Parathyroid adenoma (tissue), 2 donors: ENCODE results near the gene HSD17B2.

Experiments used
- H2AFZ ChIP-seq: fragments of 300-600 bp; sonication (generic); one replicate; pipeline ENCODE4 v1.7.0; 2017; ENCODE audit warnings: antibody characterized with exemption, mild to moderate bottlenecking
- H3K27ac ChIP-seq: fragments of 300-600 bp; sonication (generic); one replicate; pipeline ENCODE4 v1.7.0; 2017
- H3K27me3 ChIP-seq: fragments of 300-600 bp; sonication (generic); one replicate; pipeline ENCODE4 v1.7.0; 2017; ENCODE audit warnings: low read length; ENCODE audit not compliant: control insufficient read depth, insufficient read depth
- H3K36me3 ChIP-seq: fragments of 300-600 bp; sonication (generic); one replicate; pipeline ENCODE4 v1.7.0; 2017; ENCODE audit warnings: low read length; ENCODE audit not compliant: control insufficient read depth, insufficient read depth
- H3K4me1 ChIP-seq: fragments of 300-600 bp; sonication (generic); one replicate; pipeline ENCODE4 v1.7.0; 2017; ENCODE audit warnings: control low read depth
- H3K4me2 ChIP-seq: fragments of 300-600 bp; sonication (generic); one replicate; pipeline ENCODE4 v1.7.0; 2017; ENCODE audit warnings: low read length
- H3K4me3 ChIP-seq: fragments of 300-600 bp; sonication (generic); one replicate; pipeline ENCODE4 v1.7.0; 2017; ENCODE audit warnings: low read depth, low read length
- H3K79me2 ChIP-seq: fragments of 300-600 bp; sonication (generic); one replicate; pipeline ENCODE4 v1.7.0; 2017; ENCODE audit warnings: control low read depth
- H3K9ac ChIP-seq: fragments of 300-600 bp; sonication (generic); one replicate; pipeline ENCODE4 v1.7.0; 2017; ENCODE audit warnings: mild to moderate bottlenecking
- H3K9me3 ChIP-seq: fragments of 300-600 bp; sonication (generic); one replicate; pipeline ENCODE4 v1.7.0; 2017; ENCODE audit warnings: low read length; ENCODE audit not compliant: control insufficient read depth
- TF ChIP-seq, protein P1 (sequence below): fragments of 300-600 bp; sonication (generic); IDR thresholded peaks from one replicate; pipeline ENCODE4 v1.7.0; 2017; ENCODE audit warnings: antibody characterized with exemption, mild to moderate bottlenecking
- donor health status: primary hyperparathyroidism.

HSD17B2 gene

GRCh38 chr16:82074019-82074558 lies 39.0 kb downstream of the HSD17B2 start:
- TF ChIP-seq, protein P1, sequence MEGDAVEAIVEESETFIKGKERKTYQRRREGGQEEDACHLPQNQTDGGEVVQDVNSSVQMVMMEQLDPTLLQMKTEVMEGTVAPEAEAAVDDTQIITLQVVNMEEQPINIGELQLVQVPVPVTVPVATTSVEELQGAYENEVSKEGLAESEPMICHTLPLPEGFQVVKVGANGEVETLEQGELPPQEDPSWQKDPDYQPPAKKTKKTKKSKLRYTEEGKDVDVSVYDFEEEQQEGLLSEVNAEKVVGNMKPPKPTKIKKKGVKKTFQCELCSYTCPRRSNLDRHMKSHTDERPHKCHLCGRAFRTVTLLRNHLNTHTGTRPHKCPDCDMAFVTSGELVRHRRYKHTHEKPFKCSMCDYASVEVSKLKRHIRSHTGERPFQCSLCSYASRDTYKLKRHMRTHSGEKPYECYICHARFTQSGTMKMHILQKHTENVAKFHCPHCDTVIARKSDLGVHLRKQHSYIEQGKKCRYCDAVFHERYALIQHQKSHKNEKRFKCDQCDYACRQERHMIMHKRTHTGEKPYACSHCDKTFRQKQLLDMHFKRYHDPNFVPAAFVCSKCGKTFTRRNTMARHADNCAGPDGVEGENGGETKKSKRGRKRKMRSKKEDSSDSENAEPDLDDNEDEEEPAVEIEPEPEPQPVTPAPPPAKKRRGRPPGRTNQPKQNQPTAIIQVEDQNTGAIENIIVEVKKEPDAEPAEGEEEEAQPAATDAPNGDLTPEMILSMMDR: no peak
- no peaks in the 10 kb centered on the region for H3K9me3 ChIP-seq
- H3K4me2 ChIP-seq: no peak overlapping the region
- no peak overlapping the region for H3K27ac ChIP-seq
- H3K9ac ChIP-seq: no peak overlapping the region
- no peaks in the 10 kb centered on the region for H3K79me2 ChIP-seq
- no peaks in the 10 kb centered on the region for H3K36me3 ChIP-seq
- H2AFZ ChIP-seq: no peak overlapping the region
- no peaks in the 10 kb centered on the region for H3K4me1 ChIP-seq
- no peaks in the 10 kb centered on the region for H3K27me3 ChIP-seq
- H3K4me3 ChIP-seq: no peak overlapping the region

DNA sequence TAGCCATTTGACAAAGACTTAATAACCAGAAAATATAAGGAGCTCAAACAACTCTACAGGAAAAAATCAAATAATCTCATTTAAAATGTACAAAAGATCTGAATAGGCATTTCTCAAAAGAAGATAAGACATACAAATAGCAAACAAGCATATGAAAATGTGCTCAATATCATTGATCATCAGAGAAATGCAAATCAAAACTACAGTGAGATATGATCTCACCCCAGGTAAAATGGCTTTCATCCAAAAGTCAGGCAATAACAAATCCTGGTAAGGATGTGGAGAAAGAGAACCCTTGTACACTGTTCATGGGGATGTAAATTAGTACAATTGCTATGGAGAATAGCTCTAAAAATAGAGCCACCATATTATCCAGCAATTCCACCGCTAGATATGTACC lies 43.1 kb downstream of the HSD17B2 start:
- H2AFZ ChIP-seq: no peak overlapping the region
- H3K9ac ChIP-seq: no peak overlapping the region
- H3K9me3 ChIP-seq: no peaks in the 10 kb centered on the region
- no peaks in the 10 kb centered on the region for H3K27me3 ChIP-seq
- H3K36me3 ChIP-seq: no peaks in the 10 kb centered on the region
- no peaks in the 10 kb centered on the region for H3K79me2 ChIP-seq
- no peak overlapping the region for H3K27ac ChIP-seq
- TF ChIP-seq, protein P1: no peak
- H3K4me1 ChIP-seq: no peaks in the 10 kb centered on the region
- no peak overlapping the region for H3K4me2 ChIP-seq
- no peak overlapping the region for H3K4me3 ChIP-seq

DNA sequence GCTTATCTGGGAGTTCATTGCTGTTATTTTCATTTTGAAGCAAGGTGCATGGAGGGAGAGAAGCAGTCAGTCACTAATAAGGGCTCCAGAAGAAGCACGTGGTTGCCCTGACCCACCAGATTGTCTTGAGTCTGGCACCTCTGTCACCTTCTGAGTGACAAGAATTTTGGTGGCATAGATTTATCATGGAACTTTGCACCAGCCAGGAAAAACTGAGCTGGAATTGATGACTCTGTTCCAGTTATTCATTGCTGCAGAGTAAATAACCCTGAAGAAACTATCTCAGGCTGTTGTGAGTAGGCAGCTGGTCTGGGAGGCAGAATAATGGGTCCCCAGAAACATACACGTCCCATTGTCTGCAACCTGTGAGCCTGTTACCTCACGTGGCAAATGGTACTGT lies 44.8 kb downstream of the HSD17B2 start:
- Histone ChIP-seq H3K9ac (no peak overlapping the region), H2AFZ (no peak overlapping the region), H3K4me2 (no peak overlapping the region), H3K36me3 (no peaks in the 10 kb centered on the region), H3K4me1 (no peaks in the 10 kb centered on the region), H3K27me3 (no peaks in the 10 kb centered on the region), H3K9me3 (no peaks in the 10 kb centered on the region), H3K27ac (no peak overlapping the region), H3K79me2 (no peaks in the 10 kb centered on the region), H3K4me3 (no peak overlapping the region)
- TF ChIP-seq, protein P1: no peak

DNA sequence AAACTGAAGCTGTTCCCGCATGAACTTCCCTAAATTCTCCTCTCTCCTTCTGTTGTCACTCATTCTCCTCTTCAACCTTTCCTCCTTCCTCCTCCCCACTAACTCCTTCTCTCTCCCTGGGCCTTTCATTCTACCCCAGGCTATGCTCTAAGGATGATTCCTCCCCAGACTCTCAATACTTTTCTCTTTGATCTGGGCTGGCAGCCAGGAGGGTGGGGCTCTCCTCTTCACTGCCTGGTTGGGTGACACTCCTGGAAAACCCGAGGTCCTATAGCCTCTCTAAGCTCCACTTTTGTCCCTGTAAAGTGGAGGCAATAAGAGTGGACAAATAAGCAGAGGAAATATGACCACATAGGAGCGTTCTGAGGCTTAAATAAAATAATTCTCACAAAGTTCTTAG lies 46.2 kb downstream of the HSD17B2 start:
- Histone ChIP-seq H3K9me3 (no peaks in the 10 kb centered on the region), H3K36me3 (no peaks in the 10 kb centered on the region), H3K27ac (no peak overlapping the region), H3K4me2 (no peak overlapping the region), H3K4me3 (no peak overlapping the region), H3K4me1 (no peaks in the 10 kb centered on the region), H3K9ac (no peak overlapping the region), H3K79me2 (no peaks in the 10 kb centered on the region), H2AFZ (no peak overlapping the region), H3K27me3 (no peaks in the 10 kb centered on the region)
- TF ChIP-seq, protein P1: no peak

- Histone ChIP-seq H3K27ac (no peak overlapping the region), H3K4me3 (no peak overlapping the region), H3K27me3 (no peaks in the 10 kb centered on the region), H2AFZ (no peak overlapping the region), H3K9me3 (no peaks in the 10 kb centered on the region), H3K4me1 (no peaks in the 10 kb centered on the region), H3K79me2 (no peaks in the 10 kb centered on the region), H3K36me3 (no peaks in the 10 kb centered on the region), H3K9ac (no peak overlapping the region), H3K4me2 (no peak overlapping the region)
- TF ChIP-seq, protein P1: no peak
These were observed 47.0 kb downstream of the HSD17B2 start for GRCh38 chr16:82082097-82082496.
